Sigmoid colon (tissue), 7 donors: ENCODE results near the gene TJP1. TPM values are rescaled to one million over a fixed set of nuclear protein-coding genes. Genes with fewer than 3 reads are reported as not detected.

ENCODE experiments used
- DNase-seq: peaks from one replicate; pipeline ENCODE4 v3.0.0-alpha.2; 2019
- H3K27ac ChIP-seq, 4 donors: fragments of 200-600 bp; sonication (generic); one replicate each; pipeline ENCODE4 v1.5.1; 2016 to 2019; ENCODE audit warnings: mild to moderate bottlenecking in 1 of 4
- H3K27me3 ChIP-seq, 3 donors: fragments of 200-600 bp; sonication (generic); one replicate each; pipeline ENCODE4 v1.5.1; 2019; ENCODE audit warnings: mild to moderate bottlenecking in 1 of 3
- H3K36me3 ChIP-seq, 4 donors: fragments of 200-600 bp; sonication (generic); one replicate each; pipeline ENCODE4 v1.5.1; 2016 to 2019
- H3K4me1 ChIP-seq, 4 donors: fragments of 200-600 bp; sonication (generic); one replicate each; pipeline ENCODE4 v1.5.1; 2017 to 2019
- H3K4me3 ChIP-seq, 4 donors: fragments of 200-600 bp; sonication (generic); one replicate each; pipeline ENCODE4 v1.5.1; 2017 to 2019; ENCODE audit warnings: mild to moderate bottlenecking in 2 of 4, moderate library complexity in 1 of 4
- H3K9me3 ChIP-seq, 4 donors: fragments of 200-600 bp in 3 of 4; sonication (generic) in 3 of 4; one replicate each; pipeline versions ENCODE4 v1.5.1 to v1.6.1; 2013 to 2019
- CTCF ChIP-seq, 4 experiments: fragments of 450-650 bp in 3 of 4; fragments of 200-600 bp in 1 of 4; IDR thresholded peaks; one replicate each; pipeline ENCODE4 v1.5.1; 2016 to 2019; ENCODE audit warnings: antibody characterized with exemption in 4 of 4, mild to moderate bottlenecking in 3 of 4, moderate library complexity in 2 of 4
- EP300 ChIP-seq, 4 donors: sonication (generic); formaldehyde crosslinking; IDR thresholded peaks; one replicate each; pipeline ENCODE4 v1.6.1; 2017; ENCODE audit warnings: antibody characterized with exemption in 4 of 4
- POLR2A ChIP-seq, 2 donors: fragments of 450-650 bp; IDR thresholded peaks; one replicate each; pipeline ENCODE4 v1.6.1; 2016; ENCODE audit warnings: antibody characterized with exemption in 2 of 2, mild to moderate bottlenecking in 2 of 2, moderate library complexity in 2 of 2
- POLR2AphosphoS5 ChIP-seq, 4 donors: sonication (generic); formaldehyde crosslinking; IDR thresholded peaks; one replicate each; pipeline ENCODE4 v1.6.1; 2017; ENCODE audit warnings: antibody characterized with exemption in 4 of 4
- WGBS, 2 donors: extraction: QIAGEN DNeasy Blood & Tissue Kit; methylation state at CpG; one replicate each; pipeline ENCODE4 v1.1.7; 2013; 5-methylcytosine and 5-hydroxymethylcytosine counted together
- intact Hi-C: fragments of 100-400 bp; cut with DNase I; formaldehyde crosslinking; loops from one replicate; pipeline ENCODE4 v1.15.1; 2023
- polyA plus RNA-seq, 3 donors: library from polyadenylated mRNA; stranded (reverse); fragments of 200-250 nt; gene quantifications; one replicate each; pipeline ENCODE4 v1.2.3, GENCODE V29; 2013
- total RNA-seq, 4 donors: library from RNA; depleted of rRNA; stranded (reverse); fragments of >200 nt; gene quantifications; one replicate each; pipeline ENCODE4 v1.1.0, GENCODE V29; 2016
- donor health status: healthy with polysubstance abuse.
- donor health status: Bipolar disorder and iron deficiency.
- donor health status: healthy.

The TJP1 gene
- total and polyA plus RNA-seq, 7 donors, result 21.3 to 134 (median 92.0) TPM

- Histone ChIP-seq H3K9me3 (no peaks in the 10 kb centered on the region), H3K4me1 (peaks cover 0 to 11% (median 10%) of the 10 kb centered on the region in 4 donors), H3K27me3 (no peaks in the 10 kb centered on the region), H3K4me3 (no peak overlapping the region), H3K36me3 (no peaks in the 10 kb centered on the region), H3K27ac (peak overlapping the region in 2 of 4 donors; percentile 11 to 28)
- DNase-seq, result no peak
- intact Hi-C loops, result no loop called here
- 69 to 80% methylated on average over 3 of the region's 3 CpGs for WGBS, 2 donors
- TF ChIP-seq CTCF (IDR thresholded peaks at IDR 0.05), result no peak
- no peak for TF ChIP-seq POLR2AphosphoS5 (IDR thresholded peaks at IDR 0.05)
- TF ChIP-seq EP300 (IDR thresholded peaks at IDR 0.05), result no peak
- no peak for TF ChIP-seq POLR2A (IDR thresholded peaks at IDR 0.05)
Observed at GRCh38 chr15:29840926-29841325, 18.7 kb upstream of the TJP1 start.

GRCh38 chr15:29840054-29840453 is 17.8 kb upstream of the TJP1 start:
- no peak overlapping the region for H3K4me3 ChIP-seq
- intact Hi-C loops, result no loop called here
- H3K27me3 ChIP-seq, result no peaks in the 10 kb centered on the region
- TF ChIP-seq POLR2A (IDR thresholded peaks at IDR 0.05) (no peak), CTCF (IDR thresholded peaks at IDR 0.05) (no peak), EP300 (IDR thresholded peaks at IDR 0.05) (no peak), POLR2AphosphoS5 (IDR thresholded peaks at IDR 0.05) (no peak)
- H3K27ac ChIP-seq, result no peak overlapping the region
- no peak for DNase-seq
- WGBS, 2 donors, result 77 to 92% methylated on average over 3 of the region's 3 CpGs
- no peaks in the 10 kb centered on the region for H3K36me3 ChIP-seq
- no peaks in the 10 kb centered on the region for H3K9me3 ChIP-seq
- H3K4me1 ChIP-seq, result peaks cover 0 to 11% (median 10%) of the 10 kb centered on the region in 4 donors

DNA sequence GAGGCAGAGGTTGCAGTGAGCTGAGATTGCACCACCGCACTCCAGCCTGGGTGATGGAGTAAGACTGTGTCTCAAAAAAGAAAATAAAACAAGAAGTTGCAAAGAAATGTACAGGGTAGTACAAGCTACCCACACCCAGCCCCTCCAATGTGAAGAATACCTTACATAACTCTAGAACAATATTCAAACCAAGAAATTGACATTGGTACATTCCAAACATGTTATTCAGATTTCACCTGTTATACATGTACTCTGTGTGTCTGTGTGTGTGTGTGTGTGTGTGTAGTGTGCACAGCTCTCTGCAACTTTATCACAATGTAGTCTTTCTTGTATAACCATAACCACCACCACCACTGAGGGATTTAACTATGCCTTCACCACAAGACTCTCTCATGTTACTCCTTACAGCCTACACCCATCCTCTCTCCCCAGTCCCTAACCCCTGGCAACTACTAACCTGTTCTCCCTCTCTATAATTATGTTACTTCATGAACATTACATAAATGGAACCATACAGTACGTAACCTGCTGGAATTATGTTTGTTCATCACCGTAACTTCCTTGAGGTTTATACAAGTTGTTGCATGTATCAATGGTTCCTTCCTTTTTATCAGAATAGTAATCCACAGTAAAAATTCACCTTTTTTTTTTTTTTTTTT is 16.2 kb upstream of the TJP1 start:
- intact Hi-C loops, result no loop called here
- Histone ChIP-seq H3K4me3 (no peak overlapping the region), H3K36me3 (no peaks in the 10 kb centered on the region), H3K9me3 (no peaks in the 10 kb centered on the region), H3K27me3 (no peaks in the 10 kb centered on the region), H3K4me1 (peaks cover 0 to 11% (median 10%) of the 10 kb centered on the region in 4 donors), H3K27ac (no peak overlapping the region)
- no peak for TF ChIP-seq CTCF (IDR thresholded peaks at IDR 0.05)
- TF ChIP-seq EP300 (IDR thresholded peaks at IDR 0.05), result no peak
- no peak for TF ChIP-seq POLR2AphosphoS5 (IDR thresholded peaks at IDR 0.05)
- no peak for TF ChIP-seq POLR2A (IDR thresholded peaks at IDR 0.05)
- 95% methylated on average over 3 of the region's 3 CpGs for WGBS, 2 donors
- DNase-seq, result no peak

GRCh38 chr15:29835301-29835700 is 13.0 kb upstream of the TJP1 start:
- H3K27ac ChIP-seq, result peak overlapping the region in 1 of 4 donors; percentile 46
- 62 to 71% methylated on average over 4 of the region's 4 CpGs for WGBS, 2 donors

More at GRCh38 chr15:29835301-29835700, 13.0 kb upstream of the TJP1 start:
- no peak for DNase-seq
- Histone ChIP-seq H3K9me3 (no peaks in the 10 kb centered on the region), H3K27me3 (no peaks in the 10 kb centered on the region), H3K4me1 (no peaks in the 10 kb centered on the region), H3K36me3 (no peaks in the 10 kb centered on the region), H3K4me3 (no peak overlapping the region)
- intact Hi-C loops, result no loop called here
- TF ChIP-seq CTCF (IDR thresholded peaks at IDR 0.05) (no peak), POLR2A (IDR thresholded peaks at IDR 0.05) (no peak), POLR2AphosphoS5 (IDR thresholded peaks at IDR 0.05) (no peak), EP300 (IDR thresholded peaks at IDR 0.05) (no peak)
